Measurements from ENCODE around the gene GRIN1.
"Not testable (repeated sequence)": the region's sequence is repeated elsewhere in the genome, so short reads cannot be mapped to it uniquely, and the experiment has no call there.

Gene GRIN1

GRCh38 chr9:137128862-137129455 lies 10.0 kb upstream of the GRIN1 start:
- DNase-seq (ENCODE audit: low read depth, low spot score), result no peak

GRCh38 chr9:137129456-137130175 lies 9.3 kb upstream of the GRIN1 start:
- peak; percentile 73 for DNase-seq (ENCODE audit: low read depth, low spot score)

GRCh38 chr9:137130176-137130755 lies 8.7 kb upstream of the GRIN1 start:
- no peak for DNase-seq (ENCODE audit: low read depth, low spot score)

- DNase-seq (ENCODE audit: low read depth, low spot score), result no peak
These were observed 4.8 kb upstream of the GRIN1 start for GRCh38 chr9:137134191-137134590.

GRCh38 chr9:137135154-137135553 lies 3.8 kb upstream of the GRIN1 start:
- DNase-seq (ENCODE audit: low read depth, low spot score), result not testable (repeated sequence)

- DNase-seq (ENCODE audit: low read depth, low spot score), result no peak
These were observed 2.6 kb upstream of the GRIN1 start for GRCh38 chr9:137136261-137136880.

- no peak for DNase-seq (ENCODE audit: low read depth, low spot score)
These were observed 1.9 kb upstream of the GRIN1 start for GRCh38 chr9:137136881-137137607.

- DNase-seq (ENCODE audit: low read depth, low spot score), result no peak
These were observed 764 bp upstream of the GRIN1 start for GRCh38 chr9:137138058-137138721.

- DNase-seq (ENCODE audit: low read depth, low spot score), result no peak
These were observed 655 bp downstream of the GRIN1 start for GRCh38 chr9:137139468-137140150.

GRCh38 chr9:137140151-137141012 lies 1.4 kb downstream of the GRIN1 start:
- DNase-seq (ENCODE audit: low read depth, low spot score), result no peak

GRCh38 chr9:137141050-137141810 lies 2.3 kb downstream of the GRIN1 start:
- no peak for DNase-seq (ENCODE audit: low read depth, low spot score)

GRCh38 chr9:137141976-137142936 lies 3.3 kb downstream of the GRIN1 start:
- DNase-seq (ENCODE audit: low read depth, low spot score), result no peak

- no peak for DNase-seq (ENCODE audit: low read depth, low spot score)
These were observed 4.5 kb downstream of the GRIN1 start for GRCh38 chr9:137143459-137143858.

GRCh38 chr9:137145731-137146526 lies 7.0 kb downstream of the GRIN1 start:
- DNase-seq (ENCODE audit: low read depth, low spot score), result no peak

GRCh38 chr9:137146527-137146918 lies 7.6 kb downstream of the GRIN1 start:
- DNase-seq (ENCODE audit: low read depth, low spot score), result no peak

- no peak for DNase-seq (ENCODE audit: low read depth, low spot score)
These were observed 8.3 kb downstream of the GRIN1 start for GRCh38 chr9:137147091-137147792.

GRCh38 chr9:137147793-137148160 lies 8.8 kb downstream of the GRIN1 start:
- no peak for DNase-seq (ENCODE audit: low read depth, low spot score)

Measured in activated naive CD8-positive, alpha-beta T cell treated with anti-CD3 and anti-CD28 coated beads, Interleukin-2, amount 50 U/mL, for 16 hours (primary cell).